Choroid plexus epithelial cell (primary cell): ENCODE measurements around the gene EMP3.

Experiments used
- DNase-seq: peaks from one replicate; pipeline ENCODE4 v3.0.0-alpha.2; 2010; ENCODE audit warnings: low read depth
- H3K4me3 ChIP-seq: 2 replicates; pipeline ENCODE4 v1.5.1; 2011; ENCODE audit warnings: low read depth, mild to moderate bottlenecking, control low read depth, low read length, moderate library complexity
- CTCF ChIP-seq: conservative IDR thresholded peaks from 2 replicates; pipeline ENCODE4 v1.5.1; 2011; ENCODE audit warnings: low read depth, mild to moderate bottlenecking, control low read depth, inconsistent platforms, low read length, moderate library complexity

EMP3 gene

DNA sequence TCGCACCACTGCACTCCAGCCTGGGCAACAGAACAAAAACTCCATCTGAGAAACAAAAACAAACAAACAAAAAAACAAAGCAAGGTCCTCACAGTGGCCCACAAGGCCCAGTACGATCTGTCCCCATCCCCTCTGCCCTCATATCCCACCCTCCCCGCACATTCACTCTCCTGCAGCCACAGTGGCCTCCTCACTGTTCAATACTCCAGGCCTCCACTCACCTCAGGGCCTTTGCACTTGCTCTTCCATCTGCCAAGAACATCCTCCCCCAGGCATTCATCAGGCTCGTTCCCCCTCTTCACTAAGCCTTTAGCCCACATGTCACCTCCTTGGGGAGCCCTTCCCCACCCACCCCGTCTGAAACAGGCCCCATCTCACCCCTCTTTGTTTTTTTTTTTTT is 33.8 kb downstream of the EMP3 start:
- no peak for TF ChIP-seq CTCF
- no peak for DNase-seq
- no peak overlapping the region for H3K4me3 ChIP-seq

GRCh38 chr19:48361912-48362311 is 36.6 kb downstream of the EMP3 start:
- no peak for DNase-seq
- no peak for TF ChIP-seq CTCF

DNA sequence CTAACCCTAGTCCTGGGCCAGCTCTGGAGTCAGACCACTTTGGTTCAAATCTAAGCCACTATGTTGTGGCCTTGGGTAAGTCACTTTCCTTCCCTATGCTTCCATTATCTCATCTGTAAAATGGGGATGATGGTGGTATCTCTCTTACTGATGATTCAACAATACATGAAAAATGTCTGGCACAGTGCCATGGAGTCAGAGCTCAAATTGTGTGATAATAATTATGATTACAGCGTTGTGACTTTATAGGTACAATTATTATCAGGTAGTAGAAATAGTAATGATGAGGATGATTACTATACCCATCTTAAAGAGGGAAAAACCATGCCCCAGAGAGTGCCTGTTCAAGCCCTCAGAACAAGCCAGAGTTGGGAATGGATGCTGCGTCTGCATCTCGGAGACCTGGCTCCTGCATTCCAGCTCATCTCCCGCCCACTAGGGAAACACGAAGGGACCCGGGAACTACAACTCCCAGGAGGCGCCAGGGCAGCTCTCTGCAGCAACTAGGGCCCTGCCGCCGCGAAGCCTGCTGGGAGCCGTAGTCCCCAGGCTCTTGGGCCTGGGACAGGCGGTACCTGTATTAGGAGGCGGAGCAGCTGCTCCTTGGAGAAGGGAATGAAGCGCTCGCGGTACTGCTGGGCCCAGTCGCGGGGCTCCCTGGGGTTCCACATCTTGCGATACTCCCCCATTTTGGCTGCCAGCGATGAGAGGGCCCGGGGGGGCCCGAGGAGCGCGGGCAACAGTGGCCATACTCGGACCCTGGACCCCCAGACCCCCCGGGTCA is 37.6 kb downstream of the EMP3 start:
- peak; percentile 98 for DNase-seq
- TF ChIP-seq CTCF = no peak
- H3K4me3 ChIP-seq = peak overlapping the region; percentile 66

More at GRCh38 chr19:48361912-48362311, 36.6 kb downstream of the EMP3 start:
- H3K4me3 ChIP-seq = no peak overlapping the region

DNA sequence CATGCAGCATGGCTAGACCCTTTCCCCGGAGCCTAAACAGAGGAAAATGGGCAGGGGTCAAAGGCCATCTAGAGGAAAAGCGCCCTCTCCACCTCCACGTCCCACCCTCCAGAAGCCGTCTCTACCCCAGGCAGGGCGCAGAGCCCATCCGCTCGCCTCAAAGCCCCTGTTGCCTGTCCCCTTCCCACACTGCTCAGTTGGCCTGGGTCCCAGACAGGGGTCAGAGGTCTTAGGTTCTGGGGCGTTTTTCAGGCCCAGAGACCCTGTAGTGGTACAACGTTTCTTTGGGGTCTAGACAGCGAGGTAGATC is 38.1 kb downstream of the EMP3 start:
- DNase-seq = no peak
- no peak for TF ChIP-seq CTCF
- H3K4me3 ChIP-seq = peak overlapping the region; percentile 66

- peak within 1 kb of the TSS; percentile 66 for H3K4me3 ChIP-seq
- TF ChIP-seq CTCF = no peak
- DNase-seq = peak; percentile 100
These were observed 38.7 kb downstream of the EMP3 start, which contains the start of the genes SYNGR4 and TMEM143 for GRCh38 chr19:48363810-48364597. Gene SYNGR4 (plus strand): TSS chr19:48364367. CDS start chr19:48365843, 1,476 bp downstream. Gene TMEM143 (minus strand): TSS chr19:48363940. CDS start chr19:48363920, 20 bp downstream.

- no peak for TF ChIP-seq CTCF
- no peak for DNase-seq
- no peak overlapping the region for H3K4me3 ChIP-seq
These were observed 39.4 kb downstream of the EMP3 start for GRCh38 chr19:48364598-48365348.
